K562 (cell line): ENCODE results near the gene ABCA10. TPM values are rescaled to one million over a fixed set of nuclear protein-coding genes. Genes with fewer than 3 reads are reported as not detected.

Experiments used
- CAMTA2 ChIP-seq: fragments of 250-450 bp; sonication (Bioruptor Pico); conservative IDR thresholded peaks from 2 replicates; pipeline ENCODE4 v1.5.1; 2022
- CEBPB ChIP-seq: fragments of 450-650 bp; IDR thresholded peaks from 2 replicates; pipeline ENCODE4 v1.6.1; 2016; ENCODE audit warnings: missing genetic modification characterization, missing compliant biosample characterization
- CUX1 ChIP-seq: fragments of 200-800 bp; sonication (Bioruptor generic); IDR thresholded peaks from 2 replicates; pipeline ENCODE4 v1.6.1; 2016; ENCODE audit warnings: missing genetic modification characterization, missing compliant biosample characterization
- DDX20 ChIP-seq: fragments of 450-650 bp; IDR thresholded peaks from 2 replicates; pipeline ENCODE4 v1.6.1; 2016; ENCODE audit warnings: missing genetic modification characterization, low read depth, mild to moderate bottlenecking, missing compliant biosample characterization, moderate library complexity
- E2F3 ChIP-seq: fragments of 250-450 bp; sonication (Bioruptor Pico); IDR thresholded peaks from 2 replicates; pipeline ENCODE4 v1.4.0; 2020; ENCODE audit warnings: mild to moderate bottlenecking
- ERF ChIP-seq: fragments of 450-650 bp; formaldehyde crosslinking; IDR thresholded peaks from 2 replicates; pipeline ENCODE4 v1.4.0; 2020; ENCODE audit warnings: mild to moderate bottlenecking, mixed read lengths
- FOXA3 ChIP-seq, 2 experiments: fragments of 450-650 bp in 1 of 2; sonication (generic) in 1 of 2; formaldehyde crosslinking; IDR thresholded peaks in 1 of 2; conservative IDR thresholded peaks in 1 of 2; 2 replicates each; pipeline versions ENCODE4 v1.4.0 to v1.8.0; 2020 to 2022; ENCODE audit warnings: mild to moderate bottlenecking in 2 of 2, missing genetic modification reagents in 1 of 2
- GTF2E2 ChIP-seq: fragments of 200-800 bp; sonication (Bioruptor generic); IDR thresholded peaks from 2 replicates; pipeline ENCODE4 v1.6.1; 2016; ENCODE audit warnings: missing genetic modification characterization, missing compliant biosample characterization
- HOXB6 ChIP-seq: fragments of 250-450 bp; sonication (Bioruptor Pico); IDR thresholded peaks from 2 replicates; pipeline ENCODE4 v1.5.1; 2022; ENCODE audit warnings: mild to moderate bottlenecking, borderline replicate concordance
- KAT2B ChIP-seq: IDR thresholded peaks from one replicate; pipeline ENCODE4 v1.6.1; 2012; ENCODE audit warnings: low read depth, mild to moderate bottlenecking, control low read depth, inconsistent platforms, low read length, moderate library complexity
- L3MBTL2 ChIP-seq: fragments of 450-650 bp; IDR thresholded peaks from 2 replicates; pipeline ENCODE4 v1.6.1; 2016; ENCODE audit warnings: mild to moderate bottlenecking, moderate library complexity
- MTA3 ChIP-seq: fragments of 450-650 bp; formaldehyde crosslinking; IDR thresholded peaks from 2 replicates; pipeline ENCODE4 v1.6.1; 2017; ENCODE audit warnings: mild to moderate bottlenecking, borderline replicate concordance
- PURB ChIP-seq: sonication (generic); formaldehyde crosslinking; IDR thresholded peaks from 2 replicates; pipeline ENCODE4 v1.9.0; 2021; ENCODE audit warnings: low read depth, mild to moderate bottlenecking, missing genetic modification reagents
- SLC30A9 ChIP-seq: fragments of 250-450 bp; sonication (Bioruptor Pico); IDR thresholded peaks from 2 replicates; pipeline ENCODE4 v1.8.0; 2022; ENCODE audit warnings: mild to moderate bottlenecking, moderate library complexity
- SMARCA4 ChIP-seq: fragments of 450-650 bp; IDR thresholded peaks from 2 replicates; pipeline ENCODE4 v1.6.1; 2016
- TARDBP ChIP-seq: fragments of 450-650 bp; IDR thresholded peaks from 2 replicates; pipeline ENCODE4 v1.6.1; 2016
- TBL1XR1 ChIP-seq, 2 experiments: IDR thresholded peaks; 2 replicates each; pipeline ENCODE4 v1.6.1; 2012; ENCODE audit warnings: improper control_type of control experiment in 2 of 2, low read length in 2 of 2, mild to moderate bottlenecking in 1 of 2
- TEAD2 ChIP-seq: fragments of 450-650 bp; IDR thresholded peaks from 2 replicates; pipeline ENCODE4 v1.6.1; 2016; ENCODE audit warnings: missing genetic modification characterization, control low read depth, missing compliant biosample characterization
- TRIM24 ChIP-seq, 2 experiments: fragments of 450-650 bp; IDR thresholded peaks; 2 replicates each; pipeline ENCODE4 v1.6.1; 2016
- ZBTB2 ChIP-seq: fragments of 450-650 bp; IDR thresholded peaks from 2 replicates; pipeline ENCODE4 v1.6.1; 2016; ENCODE audit warnings: antibody characterized with exemption
- ZFP30 ChIP-seq: fragments of 250-450 bp; sonication (Bioruptor Pico); IDR thresholded peaks from 2 replicates; pipeline ENCODE4 v1.8.0; 2022; ENCODE audit warnings: moderate library complexity, mild to moderate bottlenecking, inconsistent platforms, borderline replicate concordance
- ZNF436 ChIP-seq: fragments of 250-450, 450-650 bp; sonication (Bioruptor Pico); formaldehyde crosslinking; IDR thresholded peaks from 2 replicates; pipeline ENCODE4 v1.7.0; 2020; ENCODE audit warnings: mild to moderate bottlenecking
- ZNF583 ChIP-seq: fragments of 250-450 bp; sonication (Bioruptor Pico); IDR thresholded peaks from 2 replicates; pipeline ENCODE4 v1.4.0; 2020
- polyA plus RNA-seq, 8 experiments: library from polyadenylated mRNA; depleted of rRNA in 4 of 8; stranded (reverse) in 5 of 8; unstranded in 3 of 8; fragments of >200 nt; fragmentation: Nextera tagmentation in 2 of 8; fragmentation: Illumina TruSeq in 1 of 8; extraction: Ambion mirVana in 2 of 8; extraction: Trizol in 1 of 8; gene quantifications; 2 replicates each; pipeline versions ENCODE4 v1.2.1 to v1.2.3, GENCODE V29; 2011 to 2014; ENCODE audit warnings: inconsistent platforms in 1 of 8, missing spikeins in 1 of 8
- total RNA-seq, 7 experiments: library from RNA; depleted of rRNA in 6 of 7; stranded (reverse); fragments of >200 nt in 6 of 7; fragmentation: Illumina TruSeq in 2 of 7; extraction: Trizol in 2 of 7; gene quantifications; 2 replicates each; pipeline versions ENCODE4 v1.2.1 to v1.2.3, GENCODE V29; 2011 to 2021; ENCODE audit warnings: low replicate concordance in 1 of 7

Gene ABCA10
- total and polyA plus RNA-seq, 9 of the 15 experiments (the other 6 are each of a cell fraction or from before 2014, with no cell fraction given): 0.04 to 0.45 (median 0.15) TPM; not detected in 1

GRCh38 chr17:69175625-69176456 lies 52.8 kb downstream of the ABCA10 start (continued):
- TF ChIP-seq CUX1: no peak
- peak in 1 of 2 experiments; percentile 35; a peak in 2 of 4 replicates for TF ChIP-seq FOXA3 (CRISPR knock-in tag; conservative IDR thresholded peaks at IDR 0.05 in 1 of 2, IDR thresholded peaks at IDR 0.05 in 1 of 2)
- no peak for TF ChIP-seq TARDBP
- no peak for TF ChIP-seq TBL1XR1 (IDR thresholded peaks at IDR 0.05; ENCODE audit: low read length in 2 of 2)
- no peak for TF ChIP-seq ZFP30 (CRISPR knock-in tag)
- peak; percentile 65 to 86 for TF ChIP-seq TRIM24 (IDR thresholded peaks at IDR 0.05)
- TF ChIP-seq ZBTB2: no peak
- peak; percentile 78 for TF ChIP-seq GTF2E2 (tag)
- no peak for TF ChIP-seq PURB (CRISPR knock-in tag)
- no peak for TF ChIP-seq TEAD2 (tag)
- TF ChIP-seq KAT2B: no peak
- no peak for TF ChIP-seq MTA3
- peak; percentile 76 for TF ChIP-seq CEBPB (tag)
- no peak for TF ChIP-seq ERF (CRISPR knock-in tag)
- no peak for TF ChIP-seq ZNF583 (CRISPR knock-in tag)
- TF ChIP-seq HOXB6 (CRISPR knock-in tag): no peak
- peak; percentile 44; the same call in 1 of the 2 replicates for TF ChIP-seq L3MBTL2
- TF ChIP-seq SLC30A9: no peak
- 0 out of 2 replicates have a peak, but pooled peaks have one; percentile 19 for TF ChIP-seq DDX20 (tag)
- TF ChIP-seq CAMTA2 (CRISPR knock-in tag): no peak
- no peak for TF ChIP-seq E2F3 (CRISPR knock-in tag)
- TF ChIP-seq ZNF436: no peak
- TF ChIP-seq SMARCA4: peak; percentile 84
